ENCODE data around the gene QRICH2. TPM values are rescaled to one million over a fixed set of nuclear protein-coding genes. Genes with fewer than 3 reads are reported as not detected.

QRICH2 gene
- 0.45 to 1.5 TPM (median 1.2 TPM) in 5 replicates for total RNA-seq (2022; extraction: Qiagen RNA extraction)

GRCh38 chr17:76307966-76308338, at the start of gene QRICH2:
QRICH2 (minus strand) TSS chr17:76308276; CDS start chr17:76307998, 278 bp downstream.

GRCh38 chr17:76353599-76354316, 45.7 kb upstream of the QRICH2 start, which contains the start of gene PRPSAP1:
PRPSAP1 (minus strand) TSS chr17:76353916; CDS start chr17:76353703, 213 bp downstream.

GRCh38 chr17:76264755-76265623, 43.1 kb downstream of the QRICH2 start, which contains the start of gene UBALD2:
UBALD2 (plus strand) TSS chr17:76265348; CDS start chr17:76265506, 158 bp downstream.

DNA sequence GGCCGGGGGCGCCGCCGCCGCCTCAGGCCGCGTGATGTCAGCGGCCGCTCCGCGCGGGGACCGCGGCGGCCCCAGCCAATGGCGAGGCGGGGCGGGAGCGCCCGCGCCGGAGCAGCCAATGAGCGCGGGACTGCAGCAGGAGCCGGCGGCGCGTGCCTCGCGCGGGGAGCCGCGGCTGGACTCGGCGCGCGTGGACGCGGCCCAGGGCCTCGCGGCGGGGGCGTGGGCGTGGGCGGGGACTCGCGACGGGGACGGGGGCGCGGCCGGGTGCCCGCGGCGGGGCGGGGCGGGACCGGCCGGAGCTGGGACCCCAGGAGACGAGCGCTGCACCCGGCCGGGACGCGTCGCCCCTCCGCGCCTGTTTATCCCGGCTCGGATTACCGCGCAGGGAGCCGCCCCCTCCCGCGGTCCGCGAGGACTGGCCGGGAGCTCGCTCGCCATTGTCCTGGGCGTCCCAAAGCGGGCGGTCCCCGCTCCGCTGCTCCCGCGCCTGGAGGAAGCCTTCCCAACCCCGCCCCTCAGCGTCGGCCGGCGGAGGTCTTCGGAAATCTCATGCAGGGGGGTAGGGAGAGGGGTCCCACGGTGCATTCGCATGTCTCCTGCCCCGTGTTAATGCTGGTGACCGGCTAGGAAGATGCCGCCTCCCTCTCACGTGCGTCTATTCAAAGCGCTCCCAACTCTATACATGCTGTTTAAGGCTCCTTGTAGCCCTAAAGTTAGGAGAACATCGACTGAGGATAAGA, 67.4 kb downstream of the QRICH2 start, which contains the start of gene RNF157:
Gene RNF157, minus strand, starts transcription at position 33 of the 743 bp plus-strand sequence. CDS start 253 bp downstream, outside the sequence.

Other genes starting within 250 kb of the QRICH2 start
- 76.1 to 80.1 TPM (median 78.6 TPM) in 5 replicates for gene SRP68, start 235.8 kb downstream of the QRICH2 start, total RNA-seq (2022; extraction: Qiagen RNA extraction)
- gene GALR2, start 233.5 kb downstream of the QRICH2 start, total RNA-seq (2022; extraction: Qiagen RNA extraction): 0.54 to 2.1 TPM (median 1.8 TPM) in 5 replicates
- gene ZACN, start 229.1 kb downstream of the QRICH2 start, total RNA-seq (2022; extraction: Qiagen RNA extraction): 0.10 to 0.36 TPM (median 0.22 TPM) in 5 replicates
- 53.7 to 67.5 TPM (median 64.7 TPM) in 5 replicates for gene EXOC7, start 204.5 kb downstream of the QRICH2 start, total RNA-seq (2022; extraction: Qiagen RNA extraction)
- gene FOXJ1, start 167.0 kb downstream of the QRICH2 start, total RNA-seq (2022; extraction: Qiagen RNA extraction): 0.41 to 0.80 TPM (median 0.70 TPM) in 5 replicates
- gene RNF157, start 67.8 kb downstream of the QRICH2 start, total RNA-seq (2022; extraction: Qiagen RNA extraction): 6.4 to 9.5 TPM (median 7.3 TPM) in 5 replicates
- gene UBALD2, start 42.9 kb downstream of the QRICH2 start, total RNA-seq (2022; extraction: Qiagen RNA extraction): 76.2 to 129 TPM (median 117 TPM) in 5 replicates
- gene PRPSAP1, start 45.6 kb upstream of the QRICH2 start, total RNA-seq (2022; extraction: Qiagen RNA extraction): 51.1 to 64.4 TPM (median 58.5 TPM) in 5 replicates
- 35.7 to 54.0 TPM (median 44.8 TPM) in 5 replicates for gene SPHK1, start 76.3 kb upstream of the QRICH2 start, total RNA-seq (2022; extraction: Qiagen RNA extraction)
- 23.1 to 32.6 TPM (median 29.5 TPM) in 5 replicates for gene UBE2O, start 144.9 kb upstream of the QRICH2 start, total RNA-seq (2022; extraction: Qiagen RNA extraction)
- 0.20 to 0.81 TPM (median 0.64 TPM) in 4 of 5 replicates, not detected in the other for gene AANAT, start 159.3 kb upstream of the QRICH2 start, total RNA-seq (2022; extraction: Qiagen RNA extraction)
- 45.2 to 69.1 TPM (median 63.0 TPM) in 5 replicates for gene RHBDF2, start 193.1 kb upstream of the QRICH2 start, total RNA-seq (2022; extraction: Qiagen RNA extraction)
- gene CYGB, start 229.4 kb upstream of the QRICH2 start, total RNA-seq (2022; extraction: Qiagen RNA extraction): 0.60 to 1.8 TPM (median 1.1 TPM) in 5 replicates
- not detected in 5 replicates for gene PRCD, start 231.8 kb upstream of the QRICH2 start, total RNA-seq (2022; extraction: Qiagen RNA extraction)

All from A549 treated with Mapracorat at 1 μM for 4 hours (cell line).